ENCODE data around the gene TNFSF15.
A peak's percentile ranks its signal among the peaks of the same experiment; 100 is the strongest.
"Not testable (repeated sequence)": the region's sequence is repeated elsewhere in the genome, so short reads cannot be mapped to it uniquely, and the experiment has no call there.

Gene TNFSF15

DNA sequence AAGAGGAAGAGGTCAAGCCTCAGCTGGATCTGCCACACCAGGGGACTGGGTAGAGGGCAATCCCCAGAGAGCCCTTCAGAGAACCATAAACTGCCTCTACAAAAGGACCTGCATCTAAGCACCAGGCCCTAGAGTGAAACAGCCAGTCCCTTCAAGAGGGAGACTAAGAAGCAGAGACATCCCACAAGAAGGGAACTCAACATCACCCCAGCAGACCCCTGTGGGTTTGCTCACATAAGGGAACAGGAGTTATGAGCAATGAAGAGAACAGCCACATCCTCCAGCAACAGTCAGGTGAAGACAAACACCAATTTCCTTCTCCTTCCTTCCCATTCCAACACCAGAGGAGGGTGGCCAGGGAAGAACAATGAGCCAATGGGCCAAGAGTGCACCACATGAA is 48.9 kb downstream of the TNFSF15 start:
- no peak for DNase-seq (ENCODE audit: extremely low read depth in 1 of 2, low read depth in 1 of 2)

DNA sequence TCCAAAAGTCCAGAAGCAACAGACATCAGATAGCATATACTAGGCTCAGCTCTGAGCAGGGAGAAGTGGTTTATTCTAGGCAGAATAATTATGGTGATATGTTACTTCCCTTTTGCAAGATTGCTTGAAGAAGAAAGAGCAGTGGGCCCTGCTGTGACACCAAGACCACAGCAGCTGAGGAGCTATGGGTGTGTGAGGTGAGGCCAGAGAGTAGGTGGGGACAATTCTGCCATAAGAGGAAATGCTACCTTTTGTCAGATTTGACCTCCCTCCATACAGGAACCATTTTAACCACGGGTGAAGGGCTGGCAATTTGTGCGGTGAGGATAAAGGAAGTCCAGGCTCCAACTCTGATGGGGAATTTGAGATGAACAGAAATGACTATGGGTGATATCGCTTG is 51.3 kb downstream of the TNFSF15 start:
- DNase-seq (ENCODE audit: extremely low read depth in 1 of 2, low read depth in 1 of 2): no peak

DNA sequence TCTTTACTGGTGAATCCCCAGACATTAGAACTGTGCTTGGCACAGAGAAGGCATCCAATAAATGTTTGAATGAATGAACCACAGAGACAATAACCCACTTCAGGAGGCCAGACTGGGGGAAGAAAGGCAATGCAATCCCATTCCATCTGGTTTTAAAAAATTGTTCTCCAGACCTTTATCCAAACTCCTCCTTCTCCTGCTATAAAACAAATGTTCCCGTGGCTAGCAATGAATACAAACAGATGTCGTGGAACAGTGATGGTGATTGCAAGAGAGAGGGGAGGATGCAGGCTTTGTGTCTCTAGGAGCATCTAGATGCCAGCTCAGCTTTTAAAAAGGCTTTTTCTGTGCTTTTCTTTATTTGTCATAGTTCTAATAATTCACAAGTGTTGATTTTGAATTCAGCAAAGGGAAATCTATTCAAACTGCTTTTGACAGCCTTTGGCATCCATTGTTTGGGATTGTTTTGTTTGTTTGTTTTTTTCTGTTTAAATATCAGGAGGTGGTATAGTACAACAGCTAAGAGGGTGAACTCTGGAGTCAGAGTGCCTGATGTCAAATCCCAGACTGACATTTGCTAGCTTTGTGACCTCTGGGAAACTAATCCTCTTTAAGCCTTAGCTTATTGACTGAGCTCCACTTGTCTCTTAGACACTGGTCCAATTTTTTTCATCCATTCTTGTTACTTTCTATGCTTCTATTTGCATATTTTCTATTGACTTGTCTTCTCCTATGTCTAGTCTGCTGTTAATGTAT is 59.1 kb downstream of the TNFSF15 start:
- DNase-seq (ENCODE audit: extremely low read depth in 1 of 2, low read depth in 1 of 2): no peak

DNA sequence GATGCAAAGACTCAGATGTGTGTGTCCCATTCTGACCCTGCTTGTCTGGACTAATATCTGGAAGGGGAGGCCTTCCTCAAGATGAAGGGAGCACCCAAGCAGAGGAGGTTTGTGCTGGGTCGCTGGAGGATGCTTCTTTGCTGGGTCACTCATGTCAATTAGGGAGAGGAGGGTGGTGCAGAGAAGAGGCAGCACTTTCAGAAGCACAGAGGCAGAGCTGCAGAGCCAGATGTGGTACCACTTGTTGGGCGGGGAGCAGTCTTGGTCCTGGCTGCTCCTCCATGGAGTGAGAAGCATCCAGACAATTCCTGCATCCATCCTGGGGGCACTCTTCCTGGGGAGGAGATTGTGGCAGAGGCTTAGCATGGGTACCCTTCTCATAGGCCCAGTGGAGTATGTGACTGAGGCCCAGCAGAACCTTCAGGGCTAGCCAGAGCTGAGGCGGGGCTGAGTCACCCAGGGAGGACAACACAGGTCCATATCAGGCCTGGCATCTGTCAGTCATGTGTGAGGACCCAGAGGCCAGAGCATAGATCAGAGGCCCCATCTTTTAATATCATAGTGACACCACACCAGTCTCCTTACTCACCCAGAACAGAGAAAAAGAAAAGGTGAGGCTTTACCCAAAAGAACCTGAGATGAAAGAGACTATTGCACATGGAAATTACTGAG is 59.8 kb downstream of the TNFSF15 start:
- no peak for DNase-seq (ENCODE audit: extremely low read depth in 1 of 2, low read depth in 1 of 2)

DNA sequence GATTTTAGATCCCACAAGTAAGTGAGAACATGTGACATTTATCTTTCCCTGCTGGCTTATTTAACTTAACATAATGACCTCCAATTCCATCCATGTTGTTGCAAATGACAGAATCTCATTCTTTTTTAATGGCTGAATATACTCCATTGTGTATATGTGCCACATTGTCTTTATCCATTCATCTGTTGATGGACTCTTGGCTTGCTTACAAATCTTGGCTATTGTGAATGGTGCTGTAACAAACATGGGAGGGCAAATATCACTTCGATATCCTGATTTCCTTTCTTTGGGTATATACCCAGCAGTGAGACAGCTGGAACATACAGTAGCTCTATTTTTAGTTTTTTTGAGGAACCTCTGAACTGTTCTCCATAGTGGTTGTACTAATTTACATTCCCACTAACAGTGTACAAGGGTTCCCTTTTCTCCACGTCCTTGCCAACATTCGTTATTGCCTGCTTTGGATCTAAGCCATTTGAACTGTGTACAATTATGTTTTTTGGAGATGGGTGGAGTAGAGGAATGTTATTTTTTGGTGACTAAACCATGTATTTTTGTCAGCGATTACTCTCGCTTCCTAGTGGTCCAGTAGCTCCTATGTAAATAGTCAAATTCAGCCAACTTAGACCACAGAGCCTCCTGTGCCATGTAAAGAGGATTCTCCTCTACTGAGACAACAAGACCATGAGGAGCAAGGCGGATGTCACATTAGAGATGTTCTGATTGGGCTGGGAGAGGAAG is 60.6 kb downstream of the TNFSF15 start:
- DNase-seq (ENCODE audit: extremely low read depth in 1 of 2, low read depth in 1 of 2): no peak

DNA sequence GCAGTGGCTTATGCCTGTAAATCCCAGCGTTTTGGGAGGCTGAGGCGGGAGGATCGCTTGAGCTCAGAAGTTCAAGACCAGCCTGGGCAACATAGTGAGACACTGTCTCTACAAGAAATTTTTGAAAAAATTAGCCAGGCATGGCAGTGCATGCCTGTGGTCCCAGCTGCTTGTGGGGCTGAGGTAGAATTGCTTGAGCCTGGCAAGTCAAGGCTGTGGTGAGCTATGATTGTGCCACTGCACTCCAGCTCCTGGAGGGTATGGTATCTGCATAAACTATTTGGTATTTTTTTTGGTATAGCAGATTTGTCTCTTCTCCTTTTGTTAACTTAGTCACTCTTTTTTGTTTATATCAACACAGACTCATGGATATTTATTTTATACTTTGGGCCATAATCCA is 62.4 kb downstream of the TNFSF15 start:
- no peak for DNase-seq (ENCODE audit: extremely low read depth in 1 of 2, low read depth in 1 of 2)

DNA sequence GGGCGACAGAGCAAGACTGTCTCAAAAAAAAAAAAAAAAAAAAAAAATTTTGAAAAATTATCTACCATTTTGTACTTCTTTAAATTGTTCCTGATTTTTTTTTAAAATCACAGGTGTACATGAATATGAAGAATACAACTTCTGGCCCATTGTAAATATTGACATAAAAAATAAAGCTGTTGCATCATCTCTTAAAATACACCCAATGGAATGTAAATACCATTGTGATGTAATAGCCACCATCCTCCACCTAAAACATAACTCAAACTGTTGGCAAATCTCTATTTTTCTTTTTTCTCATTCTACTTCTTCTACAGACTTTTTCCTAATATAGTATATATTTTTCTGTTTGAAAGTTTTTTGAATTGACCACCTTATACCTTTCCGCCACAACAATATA is 62.9 kb downstream of the TNFSF15 start:
- DNase-seq (ENCODE audit: extremely low read depth in 1 of 2, low read depth in 1 of 2): no peak

DNA sequence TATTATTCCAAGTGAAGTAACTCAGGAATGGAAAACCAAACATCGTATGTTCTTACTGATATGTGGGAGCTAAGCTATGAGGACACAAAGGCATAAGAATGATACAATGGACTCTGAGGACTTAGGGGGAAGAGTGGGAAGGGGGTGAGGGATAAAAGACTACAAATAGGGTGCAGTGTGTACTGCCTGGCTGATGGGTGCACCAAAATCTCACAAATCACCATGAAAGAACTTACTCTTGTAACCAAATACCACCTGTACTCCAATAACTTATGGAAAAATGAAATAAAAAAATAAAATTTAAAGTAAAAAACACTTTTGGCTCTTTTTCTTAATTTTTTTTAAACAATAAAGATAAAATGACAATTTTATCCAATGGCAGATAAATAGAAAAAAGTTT is 64.3 kb downstream of the TNFSF15 start:
- DNase-seq (ENCODE audit: extremely low read depth in 1 of 2, low read depth in 1 of 2): not testable (repeated sequence)

DNA sequence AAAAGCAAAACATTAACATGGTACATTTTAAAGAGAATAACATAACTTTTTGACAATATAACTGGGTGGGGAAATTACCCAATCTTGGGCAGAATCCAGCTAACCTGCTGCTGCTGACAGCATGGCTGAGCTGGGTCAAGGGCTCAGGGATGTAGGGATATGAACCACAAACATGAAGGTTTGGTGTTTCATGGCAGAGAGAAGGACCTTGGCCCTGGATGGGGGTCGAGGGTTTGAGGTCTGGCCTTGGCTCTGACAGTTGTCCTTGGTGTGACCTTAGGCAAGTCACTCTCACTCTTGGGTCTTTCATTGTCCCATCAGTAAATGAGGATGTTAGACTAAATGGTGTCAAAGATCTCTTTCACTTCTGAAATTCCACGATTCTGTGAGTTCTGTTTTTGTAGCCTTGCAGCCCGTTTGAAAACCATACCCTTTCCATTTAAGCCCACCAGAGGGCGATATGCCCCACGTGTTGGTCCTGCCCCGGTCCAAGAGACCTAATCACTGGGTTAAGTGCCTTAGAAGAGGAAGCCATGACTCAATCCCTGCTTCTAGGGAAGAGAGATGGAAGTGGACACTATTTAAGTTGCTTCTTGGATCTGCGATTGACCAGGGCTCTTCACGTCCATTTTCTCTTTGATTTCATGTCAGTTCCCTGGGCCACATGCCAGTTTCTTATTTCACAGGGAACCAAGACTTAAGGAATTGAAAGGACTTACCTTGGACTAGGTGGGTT is 67.1 kb downstream of the TNFSF15 start:
- DNase-seq (ENCODE audit: extremely low read depth in 1 of 2, low read depth in 1 of 2): peak in 1 of 2 donors; percentile 47

DNA sequence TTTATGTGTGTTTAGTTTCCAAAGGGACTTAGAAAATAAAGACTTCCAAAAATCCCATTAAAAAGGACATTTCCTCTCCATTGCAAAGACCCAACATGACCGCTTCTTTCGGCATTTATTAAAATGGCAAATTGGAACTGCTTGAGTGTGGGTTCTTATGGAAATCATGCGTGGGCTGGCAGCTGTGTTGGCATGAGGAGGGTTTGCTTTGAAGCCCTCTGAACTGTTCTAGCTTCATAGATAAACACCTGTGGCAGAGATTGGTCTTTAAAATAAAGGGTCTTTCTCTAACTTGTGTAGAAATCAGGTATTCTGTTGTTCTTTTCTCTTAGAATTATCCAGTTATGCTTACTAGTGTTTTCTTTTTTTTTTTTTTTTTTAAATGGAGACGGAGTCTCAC is 68.0 kb downstream of the TNFSF15 start:
- DNase-seq (ENCODE audit: extremely low read depth in 1 of 2, low read depth in 1 of 2): no peak

DNA sequence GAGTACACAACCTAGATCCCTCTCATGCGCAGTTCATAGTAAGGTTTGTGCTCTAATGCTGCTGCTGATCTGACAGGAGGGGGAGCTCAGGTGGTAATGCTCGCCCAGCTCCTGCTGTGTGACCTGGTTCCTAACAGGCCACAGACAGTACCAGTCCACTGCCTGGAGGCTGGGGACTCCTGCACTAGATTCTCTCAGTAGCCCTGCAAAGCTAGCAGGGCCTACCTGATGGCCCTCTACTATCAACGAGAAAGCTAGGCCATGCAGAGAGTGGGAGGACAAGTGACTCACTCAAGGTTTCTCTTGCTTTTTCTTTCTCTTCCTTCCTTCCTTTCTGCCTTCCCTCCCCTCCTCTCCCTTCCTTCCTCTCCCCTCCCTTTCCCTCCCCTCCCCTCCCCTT is 68.7 kb downstream of the TNFSF15 start:
- no peak for DNase-seq (ENCODE audit: extremely low read depth in 1 of 2, low read depth in 1 of 2)

DNA sequence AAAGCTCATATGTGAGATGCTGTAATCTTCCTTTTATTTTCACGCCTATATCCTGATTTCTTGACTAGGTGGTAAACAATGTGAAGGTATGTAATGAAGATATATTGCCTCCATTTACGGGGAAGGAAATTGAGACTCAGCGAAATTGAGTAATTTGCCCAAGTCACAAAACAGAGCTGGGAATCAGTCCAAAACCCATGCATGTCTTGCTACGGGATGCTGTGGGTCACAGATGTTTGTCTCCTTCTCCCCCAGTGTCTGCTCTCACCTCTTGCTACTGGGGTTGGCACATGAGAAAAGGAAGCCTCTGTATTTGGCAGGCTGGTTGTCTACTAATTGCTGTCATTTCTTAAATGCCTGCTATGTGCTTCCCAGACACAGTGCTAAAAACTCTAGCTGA is 70.1 kb downstream of the TNFSF15 start:
- DNase-seq (ENCODE audit: extremely low read depth in 1 of 2, low read depth in 1 of 2): no peak

DNA sequence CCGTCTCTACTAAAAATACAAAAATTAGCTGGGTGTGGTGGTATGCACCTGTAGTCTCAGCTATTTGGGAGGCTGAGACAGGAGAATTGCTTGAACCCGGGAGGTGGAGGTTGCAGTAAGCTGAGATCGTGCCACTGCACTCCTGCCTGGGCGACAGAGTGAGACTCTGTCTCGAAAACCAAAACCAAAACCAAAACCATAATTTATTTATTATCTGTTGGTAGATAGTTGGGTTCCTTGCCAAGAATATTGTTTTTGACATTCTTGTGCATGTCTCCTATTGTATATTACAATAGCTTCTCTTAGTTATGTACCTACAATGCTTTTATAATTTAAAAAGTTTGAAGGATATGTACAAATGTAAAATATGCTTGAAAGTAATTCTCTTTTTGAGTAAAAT is 70.7 kb downstream of the TNFSF15 start:
- DNase-seq (ENCODE audit: extremely low read depth in 1 of 2, low read depth in 1 of 2): not testable (repeated sequence)

All from stimulated activated CD8-positive, alpha-beta memory T cell treated with anti-CD3 and anti-CD28 coated beads, Interleukin-7, amount 100 ng/mL, for 48 hours (primary cell).